Hepatocyte (in vitro differentiated cells): Measurements from ENCODE around the gene ESPNL.

Experiments used
- CTCF ChIP-seq: fragments of 200-600 bp; sonication (generic); IDR thresholded peaks from 2 replicates; pipeline ENCODE4 v1.5.1; 2016; ENCODE audit warnings: antibody characterized with exemption, mild to moderate bottlenecking; ENCODE audit not compliant: poor library complexity
- EZH2 ChIP-seq: fragments of 200-600 bp; sonication (generic); IDR thresholded peaks from 2 replicates; pipeline ENCODE4 v1.6.1; 2016; ENCODE audit warnings: antibody characterized with exemption, mild to moderate bottlenecking, borderline replicate concordance
- EZH2phosphoT487 ChIP-seq: fragments of 200-600 bp; sonication (generic); IDR thresholded peaks from one replicate; pipeline ENCODE4 v1.6.1; 2018; ENCODE audit warnings: antibody characterized with exemption, mild to moderate bottlenecking, low read depth, moderate library complexity; ENCODE audit not compliant: unreplicated experiment, severe bottlenecking

DNA sequence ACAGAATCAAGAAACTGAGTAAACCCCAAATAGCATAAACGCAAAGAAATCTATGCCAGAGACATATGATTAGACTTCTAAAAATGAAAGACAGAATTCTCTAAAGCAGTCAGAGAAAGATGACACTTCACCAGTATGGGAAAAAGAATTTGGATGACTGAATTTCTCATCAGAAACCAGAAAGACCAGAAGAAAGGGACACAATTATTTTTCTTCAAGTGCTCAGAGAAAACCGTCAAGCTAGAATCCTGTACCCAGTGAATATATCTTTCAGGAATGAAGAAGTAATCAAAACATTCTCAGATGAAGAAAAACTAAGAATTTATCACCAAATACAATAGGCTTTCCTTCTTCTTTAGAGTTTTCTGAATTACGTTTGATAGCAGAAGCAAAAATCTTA, 14.2 kb upstream of the ESPNL start:
- TF ChIP-seq CTCF: no peak
- TF ChIP-seq EZH2: no peak
- no peak for TF ChIP-seq EZH2phosphoT487
